Prostate gland (tissue), 2 donors: ENCODE data around the gene FBXW8. TPM values are rescaled to one million over a fixed set of nuclear protein-coding genes. Genes with fewer than 3 reads are reported as not detected.

Experiments used
- DNase-seq: peaks from one replicate; pipeline ENCODE4 v3.0.0-alpha.2; 2019; ENCODE audit warnings: low spot score
- H3K27ac ChIP-seq, 2 donors: fragments of 200-600 bp; sonication (generic); 2 replicates each; pipeline ENCODE4 v1.5.1; 2017 to 2019
- H3K27me3 ChIP-seq: fragments of 200-600 bp; sonication (generic); replicated peaks from 2 replicates; pipeline ENCODE4 v1.5.1; 2019; ENCODE audit not compliant: insufficient read depth
- H3K36me3 ChIP-seq, 2 donors: fragments of 200-600 bp; sonication (generic); 1 replicate in 1 of 2; 2 replicates in 1 of 2; pipeline versions ENCODE4 v1.5.1 to v1.8.1; 2017 to 2019
- H3K4me1 ChIP-seq: fragments of 200-600 bp; sonication (generic); replicated peaks from 2 replicates; pipeline ENCODE4 v1.5.1; 2019
- H3K4me3 ChIP-seq, 2 donors: fragments of 200-600 bp; sonication (generic); 2 replicates each; pipeline ENCODE4 v1.5.1; 2017 to 2019
- H3K9me3 ChIP-seq: fragments of 200-600 bp; sonication (generic); 2 replicates; pipeline ENCODE4 v1.5.1; 2017
- CTCF ChIP-seq, 4 experiments: fragments of 200-600 bp in 2 of 4; fragments of 450-650 bp in 2 of 4; sonication (generic) in 2 of 4; IDR thresholded peaks; 1 replicate in 3 of 4; 2 replicates in 1 of 4; pipeline ENCODE4 v1.5.1; 2016 to 2019; ENCODE audit warnings: antibody characterized with exemption in 4 of 4, mild to moderate bottlenecking in 2 of 4, moderate library complexity in 2 of 4
- POLR2A ChIP-seq: fragments of 450-650 bp; IDR thresholded peaks from one replicate; pipeline ENCODE4 v1.6.1; 2016; ENCODE audit warnings: antibody characterized with exemption, mild to moderate bottlenecking
- POLR2AphosphoS5 ChIP-seq: sonication (generic); formaldehyde crosslinking; IDR thresholded peaks from one replicate; pipeline ENCODE4 v1.6.1; 2017; ENCODE audit warnings: antibody characterized with exemption
- WGBS: methylation state at CpG from one replicate; pipeline ENCODE4 v1.1.5; 2018; 5-methylcytosine and 5-hydroxymethylcytosine counted together
- intact Hi-C: fragments of 100-400 bp; cut with DNase I; formaldehyde crosslinking; loops from one replicate; pipeline ENCODE4 v1.14.2; 2022
- total RNA-seq, 2 donors: library from RNA; depleted of rRNA; stranded (reverse); fragments of >200 nt; gene quantifications; one replicate each; pipeline ENCODE4 v1.1.0, GENCODE V29; 2016

The FBXW8 gene, protein sequence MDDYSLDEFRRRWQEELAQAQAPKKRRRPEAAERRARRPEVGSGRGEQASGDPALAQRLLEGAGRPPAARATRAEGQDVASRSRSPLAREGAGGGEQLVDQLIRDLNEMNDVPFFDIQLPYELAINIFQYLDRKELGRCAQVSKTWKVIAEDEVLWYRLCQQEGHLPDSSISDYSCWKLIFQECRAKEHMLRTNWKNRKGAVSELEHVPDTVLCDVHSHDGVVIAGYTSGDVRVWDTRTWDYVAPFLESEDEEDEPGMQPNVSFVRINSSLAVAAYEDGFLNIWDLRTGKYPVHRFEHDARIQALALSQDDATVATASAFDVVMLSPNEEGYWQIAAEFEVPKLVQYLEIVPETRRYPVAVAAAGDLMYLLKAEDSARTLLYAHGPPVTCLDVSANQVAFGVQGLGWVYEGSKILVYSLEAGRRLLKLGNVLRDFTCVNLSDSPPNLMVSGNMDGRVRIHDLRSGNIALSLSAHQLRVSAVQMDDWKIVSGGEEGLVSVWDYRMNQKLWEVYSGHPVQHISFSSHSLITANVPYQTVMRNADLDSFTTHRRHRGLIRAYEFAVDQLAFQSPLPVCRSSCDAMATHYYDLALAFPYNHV
- 10 to 100 TPM; 20.8 to 26.7 TPM for total RNA-seq

- TF ChIP-seq POLR2AphosphoS5 (peak; percentile 43), POLR2A (no peak), CTCF (IDR thresholded peaks at IDR 0.05) (no peak)
- intact Hi-C loops: no loop called here
- Histone ChIP-seq H3K9me3 (no peaks in the 10 kb centered on the region), H3K36me3 (no peaks in the 10 kb centered on the region), H3K4me3 (peak within 1 kb of the TSS; percentile 80 to 83), H3K4me1 (no peaks in the 10 kb centered on the region), H3K27ac (peak within 1 kb of the TSS; percentile 53 to 73), H3K27me3 (no peaks in the 10 kb centered on the region)
- WGBS: under 1% methylated on average over 65 of the region's 82 CpGs
- peak; percentile 26 for DNase-seq
These were observed at the start of gene FBXW8 for GRCh38 chr12:116910645-116911451. TSS of gene FBXW8 (plus strand) at chr12:116910950. CDS start at chr12:116911038, 88 bp downstream.

GRCh38 chr12:116861320-116861719, 49.4 kb upstream of the FBXW8 start:
- Histone ChIP-seq H3K4me3 (no peak overlapping the region), H3K9me3 (no peaks in the 10 kb centered on the region), H3K36me3 (no peaks in the 10 kb centered on the region), H3K27ac (no peak overlapping the region), H3K4me1 (no peaks in the 10 kb centered on the region), H3K27me3 (no peaks in the 10 kb centered on the region)
- TF ChIP-seq POLR2AphosphoS5 (no peak), POLR2A (no peak), CTCF (IDR thresholded peaks at IDR 0.05) (no peak)
- intact Hi-C loops: no loop called here
- 38% methylated on average over 12 of the region's 12 CpGs for WGBS
- no peak for DNase-seq

DNA sequence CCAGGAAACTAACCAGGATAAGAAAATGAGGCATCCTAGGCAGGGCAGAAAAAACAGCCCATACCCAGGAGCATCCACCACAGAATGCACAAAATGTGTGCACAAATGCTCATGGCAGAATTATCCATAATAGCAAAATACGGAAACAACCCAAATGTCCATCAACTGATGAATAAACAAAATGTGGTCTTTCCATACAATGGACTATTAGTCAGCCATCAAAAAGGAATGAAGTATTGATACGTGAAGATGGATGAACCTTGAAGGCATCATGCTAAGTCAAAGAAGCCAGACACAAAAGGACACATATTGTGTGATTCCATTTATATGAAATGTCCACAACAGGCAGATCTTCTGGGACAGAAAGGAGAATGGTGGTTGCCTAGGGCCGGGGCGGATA, 48.6 kb upstream of the FBXW8 start:
- no peak overlapping the region for H3K4me3 ChIP-seq
- intact Hi-C loops: no loop called here
- DNase-seq: no peak
- no peaks in the 10 kb centered on the region for H3K36me3 ChIP-seq
- H3K4me1 ChIP-seq: no peaks in the 10 kb centered on the region
- H3K27ac ChIP-seq: no peak overlapping the region
- no peaks in the 10 kb centered on the region for H3K9me3 ChIP-seq
- no peaks in the 10 kb centered on the region for H3K27me3 ChIP-seq
- TF ChIP-seq POLR2A (no peak), POLR2AphosphoS5 (no peak), CTCF (IDR thresholded peaks at IDR 0.05) (no peak)
- whole genome bisulfite sequencing: 96% methylated on average over 4 of the region's 4 CpGs

DNA sequence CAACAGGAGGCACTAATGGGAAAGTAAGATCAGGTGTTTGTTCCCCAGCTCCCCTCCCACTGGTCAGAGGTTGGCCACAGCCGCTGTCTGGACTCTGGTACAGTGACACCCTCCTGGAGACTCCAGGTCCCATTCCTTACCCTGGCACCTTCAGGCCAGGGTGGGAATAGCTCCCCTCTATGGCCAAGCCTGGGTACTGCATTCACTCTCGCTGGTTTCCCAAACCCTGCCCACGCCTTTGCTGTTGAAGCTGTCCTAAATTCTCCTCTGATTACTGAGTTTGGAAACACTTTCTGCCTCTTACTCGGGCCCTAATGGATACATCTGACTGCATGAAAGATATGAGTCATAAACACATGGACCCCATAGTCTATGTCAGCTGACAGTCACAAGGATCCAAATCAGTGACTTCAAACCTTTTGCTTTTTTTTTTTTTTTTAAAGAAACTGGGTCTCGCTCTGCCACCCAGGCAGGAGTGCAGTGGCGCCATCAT, 47.4 kb upstream of the FBXW8 start:
- Histone ChIP-seq H3K4me3 (no peak overlapping the region), H3K4me1 (no peaks in the 10 kb centered on the region), H3K27me3 (no peaks in the 10 kb centered on the region), H3K27ac (no peak overlapping the region), H3K36me3 (no peaks in the 10 kb centered on the region), H3K9me3 (no peaks in the 10 kb centered on the region)
- 56% methylated on average over 6 of the region's 6 CpGs for WGBS
- TF ChIP-seq POLR2A (no peak), POLR2AphosphoS5 (no peak), CTCF (IDR thresholded peaks at IDR 0.05) (peak in 1 of 4 experiments; percentile 26)
- no peak for DNase-seq
- intact Hi-C loops: no loop called here
